Esophagus muscularis mucosa (tissue), 4 donors: Measurements from ENCODE around the gene SV2A. TPM values are rescaled to one million over a fixed set of nuclear protein-coding genes. Genes with fewer than 3 reads are reported as not detected.
"Not testable (repeated sequence)": the region's sequence is repeated elsewhere in the genome, so short reads cannot be mapped to it uniquely, and the experiment has no call there.

Source experiments
- DNase-seq: peaks from one replicate; pipeline ENCODE4 v3.0.0-alpha.2; 2017; ENCODE audit errors: extremely low spot score
- H3K27ac ChIP-seq, 4 donors: fragments of 200-600 bp; sonication (generic); replicated peaks in 1 of 4; 1 replicate in 3 of 4; 2 replicates in 1 of 4; pipeline ENCODE4 v1.5.1; 2016 to 2019; ENCODE audit warnings: mild to moderate bottlenecking in 1 of 4
- H3K27me3 ChIP-seq, 4 donors: fragments of 200-600 bp; sonication (generic); one replicate each; pipeline versions ENCODE4 v1.5.1 to v1.6.0; 2016 to 2019
- H3K36me3 ChIP-seq, 4 donors: fragments of 200-600 bp; sonication (generic); one replicate each; pipeline ENCODE4 v1.5.1; 2016 to 2019
- H3K4me1 ChIP-seq, 4 donors: fragments of 200-600 bp; sonication (generic); one replicate each; pipeline ENCODE4 v1.5.1; 2016 to 2019
- H3K4me3 ChIP-seq, 4 donors: fragments of 200-600 bp; sonication (generic); 1 replicate in 2 of 4; 2 replicates in 2 of 4; pipeline ENCODE4 v1.5.1; 2016 to 2019; ENCODE audit warnings: mild to moderate bottlenecking in 4 of 4, moderate library complexity in 1 of 4
- H3K9me3 ChIP-seq, 4 donors: fragments of 200-600 bp; sonication (generic); 1 replicate in 3 of 4; 2 replicates in 1 of 4; pipeline ENCODE4 v1.5.1; 2016 to 2019
- CTCF ChIP-seq, 3 experiments: fragments of 200-600 bp in 2 of 3; fragments of 450-650 bp in 1 of 3; sonication (generic) in 2 of 3; IDR thresholded peaks; one replicate each; pipeline ENCODE4 v1.5.1; 2017 to 2019; ENCODE audit warnings: antibody characterized with exemption in 3 of 3, mild to moderate bottlenecking in 2 of 3, moderate library complexity in 1 of 3
- EP300 ChIP-seq: sonication (generic); formaldehyde crosslinking; IDR thresholded peaks from one replicate; pipeline ENCODE4 v1.6.1; 2017; ENCODE audit warnings: antibody characterized with exemption
- POLR2A ChIP-seq: fragments of 450-650 bp; IDR thresholded peaks from one replicate; pipeline ENCODE4 v1.6.1; 2017; ENCODE audit warnings: antibody characterized with exemption, moderate library complexity, mild to moderate bottlenecking, low read depth
- POLR2AphosphoS5 ChIP-seq, 2 donors: sonication (generic); formaldehyde crosslinking; IDR thresholded peaks; one replicate each; pipeline ENCODE4 v1.6.1; 2017; ENCODE audit warnings: antibody characterized with exemption in 2 of 2
- WGBS: methylation state at CpG from one replicate; pipeline ENCODE4 v1.1.5; 2018; 5-methylcytosine and 5-hydroxymethylcytosine counted together
- intact Hi-C: fragments of 100-400 bp; cut with DNase I; formaldehyde crosslinking; loops from one replicate; pipeline ENCODE4 v1.15.1; 2023
- total RNA-seq, 4 donors: library from RNA; depleted of rRNA; stranded (reverse); fragments of >200 nt; gene quantifications; one replicate each; pipeline versions ENCODE4 v1.1.0 to v1.2.1, GENCODE V29; 2016

SV2A gene
- total RNA-seq, 4 donors from 2014 or later, result 3.3 to 8.6 (median 5.5) TPM

- intact Hi-C loops, result loop anchor here (2.0 to 5.0 kb wide), 3 partner anchors 88 to 225 kb away; no protein-coding TSS in a partner anchor
- no peaks in the 10 kb centered on the region for H3K27me3 ChIP-seq
- no peak for DNase-seq
- H3K4me1 ChIP-seq, result peaks cover 7 to 30% (median 20%) of the 10 kb centered on the region in 4 donors
- no peak for TF ChIP-seq POLR2A
- TF ChIP-seq CTCF (IDR thresholded peaks at IDR 0.05), result no peak
- TF ChIP-seq EP300, result no peak
- no peak for TF ChIP-seq POLR2AphosphoS5 (IDR thresholded peaks at IDR 0.05)
- peaks cover 38 to 87% (median 73%) of the 10 kb centered on the region in 4 donors for H3K36me3 ChIP-seq
- no peaks in the 10 kb centered on the region for H3K9me3 ChIP-seq
- 75% methylated on average over 2 of the region's 2 CpGs for WGBS
- peak overlapping the region; percentile 25 to 72 (median 47) for H3K27ac ChIP-seq
- H3K4me3 ChIP-seq, result no peak overlapping the region
Measured at GRCh38 chr1:149962736-149963135, 45.1 kb upstream of the SV2A start.

DNA sequence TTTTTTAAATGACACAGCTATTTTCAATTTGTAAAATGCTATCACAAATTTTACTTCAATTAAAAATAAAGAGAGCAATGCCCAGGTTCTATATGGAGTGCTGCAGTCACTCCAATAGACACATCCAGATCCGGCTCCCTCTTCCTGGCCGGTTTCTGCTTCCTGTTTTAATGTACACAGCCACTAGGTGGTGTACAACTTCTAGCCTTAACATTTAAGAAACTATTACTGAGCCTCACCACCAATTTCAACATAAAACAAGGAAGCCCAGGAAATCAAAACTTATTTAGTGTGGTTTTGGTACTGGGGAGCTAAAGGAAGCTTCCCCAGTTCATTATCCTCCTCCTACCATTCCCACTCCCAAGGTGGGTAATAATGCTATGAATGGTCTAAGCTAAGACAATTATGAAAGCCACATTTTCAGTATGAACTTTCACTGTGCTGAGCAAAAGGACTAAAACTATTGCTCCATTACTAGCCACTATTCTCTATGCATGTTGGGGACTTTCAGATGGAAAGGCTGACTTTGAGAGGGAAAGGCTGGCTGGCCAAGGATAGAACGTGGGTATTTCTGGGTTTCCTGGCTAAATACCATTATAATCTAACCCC is 44.5 kb upstream of the SV2A start:
- TF ChIP-seq CTCF (IDR thresholded peaks at IDR 0.05), result peak; percentile 80 to 88 (median 84)
- no peak for TF ChIP-seq EP300
- TF ChIP-seq POLR2AphosphoS5 (IDR thresholded peaks at IDR 0.05), result peak; percentile 6 to 7
- no peak for TF ChIP-seq POLR2A
- Histone ChIP-seq H3K4me3 (no peak overlapping the region), H3K9me3 (no peaks in the 10 kb centered on the region), H3K36me3 (peaks cover 40 to 87% (median 74%) of the 10 kb centered on the region in 4 donors), H3K27me3 (no peaks in the 10 kb centered on the region), H3K4me1 (peaks cover 7 to 27% (median 19%) of the 10 kb centered on the region in 4 donors), H3K27ac (peak overlapping the region; percentile 25 to 72 (median 47))
- intact Hi-C loops, result loop anchor here (2.0 to 5.0 kb wide), 3 partner anchors 89 to 225 kb away; no protein-coding TSS in a partner anchor
- DNase-seq, result no peak
- 16% methylated on average over 3 of the region's 3 CpGs for WGBS

- peaks cover 0 to 11% (median 8%) of the 10 kb centered on the region in 4 donors for H3K4me1 ChIP-seq
- DNase-seq, H3K27me3 ChIP-seq, H3K4me3 ChIP-seq, intact Hi-C loops, H3K9me3 ChIP-seq, H3K27ac ChIP-seq: not testable (repeated sequence)
- WGBS, result 98% methylated on average over 9 of the region's 14 CpGs
- H3K36me3 ChIP-seq, result peaks cover 19 to 62% (median 41%) of the 10 kb centered on the region in 4 donors
Measured at GRCh38 chr1:149957548-149957947, 39.9 kb upstream of the SV2A start.

GRCh38 chr1:149949911-149950310 is 32.3 kb upstream of the SV2A start:
- H3K27me3 ChIP-seq, result no peaks in the 10 kb centered on the region
- intact Hi-C loops, result no loop called here
- H3K36me3 ChIP-seq, result peaks cover 43 to 68% (median 58%) of the 10 kb centered on the region in 4 donors
- H3K4me1 ChIP-seq, result no peaks in the 10 kb centered on the region
- H3K9me3 ChIP-seq, result no peaks in the 10 kb centered on the region
- 81% methylated on average over 6 of the region's 6 CpGs for WGBS
- TF ChIP-seq CTCF (IDR thresholded peaks at IDR 0.05), result no peak
- TF ChIP-seq POLR2AphosphoS5 (IDR thresholded peaks at IDR 0.05), result no peak
- no peak for TF ChIP-seq EP300
- no peak for TF ChIP-seq POLR2A
- DNase-seq, result no peak
- H3K4me3 ChIP-seq, result no peak overlapping the region
- no peak overlapping the region for H3K27ac ChIP-seq

GRCh38 chr1:149945206-149945605 is 27.6 kb upstream of the SV2A start:
- no peak overlapping the region for H3K27ac ChIP-seq
- H3K4me3 ChIP-seq, result no peak overlapping the region
- WGBS, result 93% methylated on average over 4 of the region's 4 CpGs
- H3K9me3 ChIP-seq, result no peaks in the 10 kb centered on the region
- TF ChIP-seq POLR2AphosphoS5 (IDR thresholded peaks at IDR 0.05) (no peak), EP300 (no peak), CTCF (IDR thresholded peaks at IDR 0.05) (no peak), POLR2A (no peak)
- intact Hi-C loops, result no loop called here
- H3K27me3 ChIP-seq, result no peaks in the 10 kb centered on the region
- H3K4me1 ChIP-seq, result peaks cover 0 to 11% (median 5%) of the 10 kb centered on the region in 4 donors
- H3K36me3 ChIP-seq, result peaks cover 43 to 72% (median 69%) of the 10 kb centered on the region in 4 donors
- DNase-seq, result no peak
